ENCODE measurements around the gene C6orf136.

GRCh38 chr6:30670760-30671527 is 24.0 kb downstream of the C6orf136 start:
- TF ChIP-seq CTCF (IDR thresholded peaks at IDR 0.05) (no peak), POLR2A (IDR thresholded peaks at IDR 0.05) (no peak)

All from Peyer's patch (tissue), 4 donors.